T-cell (primary cell): Measurements from ENCODE around the gene RALGAPA2. TPM values are rescaled to one million over a fixed set of nuclear protein-coding genes. Genes with fewer than 3 reads are reported as not detected.

ENCODE experiments used
- ATAC-seq, 4 experiments: fragments of 200-7000 bp in 3 of 4; fragments of 150-1000 bp in 1 of 4; cut with Tn5 transposase; replicated peaks in 1 of 4; 1 replicate in 3 of 4; 2 replicates in 1 of 4; pipeline ENCODE4 v1.10.0; 2021; ENCODE audit warnings: moderate library complexity in 3 of 4, mild to moderate bottlenecking in 2 of 4, moderate number of reproducible peaks in 1 of 4
- CTCF ChIA-PET, 2 donors: fragments of 300-600 bp; sonication (Branson Sonifier 250); formaldehyde crosslinking; loops; one replicate each; lab custom pipeline; 2022; ENCODE audit warnings: antibody characterized with exemption in 2 of 2; lab: Charles Lee
- POLR2A ChIA-PET, 2 donors: fragments of 300-600 bp; sonication (Branson Sonifier 250); formaldehyde crosslinking; loops; one replicate each; lab custom pipeline; 2022; ENCODE audit warnings: antibody characterized with exemption in 2 of 2; lab: Charles Lee
- DNase-seq, 35 experiments: peaks; one replicate each; pipeline versions ENCODE4 v3.0.0 to v3.0.0-alpha.2; 2013 to 2023
- H3K27ac ChIP-seq: one replicate; pipeline ENCODE4 v1.5.1; 2013; ENCODE audit warnings: low read length
- H3K27me3 ChIP-seq, 2 experiments: replicated peaks in 1 of 2; 1 replicate in 1 of 2; 2 replicates in 1 of 2; pipeline versions ENCODE4 v1.6.1 to v1.7.0; 2013; ENCODE audit warnings: low read length in 1 of 2, mixed read lengths in 1 of 2; ENCODE audit not compliant: control insufficient read depth in 2 of 2, insufficient read depth in 2 of 2; ENCODE audit errors: extremely low read depth in 1 of 2
- H3K36me3 ChIP-seq, 2 donors: 1 replicate in 1 of 2; 2 replicates in 1 of 2; pipeline versions ENCODE4 v1.6.1 to v1.7.0; 2013; ENCODE audit warnings: low read length in 1 of 2; ENCODE audit not compliant: control insufficient read depth in 2 of 2, insufficient read depth in 1 of 2; ENCODE audit errors: extremely low read depth in 1 of 2
- H3K4me1 ChIP-seq, 2 experiments: 1 replicate in 1 of 2; 2 replicates in 1 of 2; pipeline versions ENCODE4 v1.6.1 to v1.7.0; 2013; ENCODE audit warnings: low read length in 2 of 2, mixed read lengths in 1 of 2; ENCODE audit not compliant: insufficient read depth in 2 of 2, control insufficient read depth in 1 of 2; ENCODE audit errors: extremely low read depth in 1 of 2
- H3K4me3 ChIP-seq, 2 donors: 1 replicate in 1 of 2; 2 replicates in 1 of 2; pipeline versions ENCODE4 v1.5.1 to v1.7.0; 2013; ENCODE audit warnings: mild to moderate bottlenecking in 2 of 2, low read length in 1 of 2, moderate library complexity in 1 of 2; ENCODE audit not compliant: control insufficient read depth in 1 of 2; ENCODE audit errors: extremely low read depth in 1 of 2
- H3K9me3 ChIP-seq: 2 replicates; pipeline ENCODE4 v1.7.0; 2013
- H3K27ac Mint-ChIP-seq, 2 donors: one replicate each; pipeline ENCODE4 v1.8.0; 2020 to 2021; ENCODE audit warnings: mild to moderate bottlenecking in 2 of 2, mixed read lengths in 2 of 2
- H3K27me3 Mint-ChIP-seq, 2 donors: one replicate each; pipeline ENCODE4 v1.8.0; 2021 to 2022; ENCODE audit warnings: mixed read lengths in 2 of 2
- H3K36me3 Mint-ChIP-seq: one replicate; pipeline ENCODE4 v1.8.0; 2021; ENCODE audit warnings: mixed read lengths
- H3K4me1 Mint-ChIP-seq, 3 donors: one replicate each; pipeline ENCODE4 v1.8.0; 2020 to 2022; ENCODE audit warnings: mixed read lengths in 3 of 3, mild to moderate bottlenecking in 1 of 3
- H3K4me3 Mint-ChIP-seq, 3 donors: one replicate each; pipeline ENCODE4 v1.8.0; 2020 to 2022; ENCODE audit warnings: mild to moderate bottlenecking in 3 of 3, mixed read lengths in 3 of 3, moderate library complexity in 3 of 3
- H3K9me3 Mint-ChIP-seq, 3 donors: one replicate each; pipeline ENCODE4 v1.8.0; 2020 to 2022; ENCODE audit warnings: mixed read lengths in 3 of 3
- WGBS: methylation state at CpG from one replicate; pipeline ENCODE4 v1.1.5; 2013; ENCODE audit warnings: missing lambda C conversion rate; ENCODE audit not compliant: insufficient coverage; 5-methylcytosine and 5-hydroxymethylcytosine counted together
- total RNA-seq, 35 experiments: library from RNA in 6 of 35; stranded (reverse) in 6 of 35; fragments of 120-200 nt in 1 of 35; gene quantifications; one replicate each; pipeline versions ENCODE4 v1.2.1 to v1.2.4 and lab custom pipeline; 2013 to 2026

RALGAPA2 gene
- total RNA-seq, 5 donors from 2014 or later (not counting 1 experiment from before 2014, with no cell fraction given): 28.0 to 36.1 (median 31.7) TPM

DNA sequence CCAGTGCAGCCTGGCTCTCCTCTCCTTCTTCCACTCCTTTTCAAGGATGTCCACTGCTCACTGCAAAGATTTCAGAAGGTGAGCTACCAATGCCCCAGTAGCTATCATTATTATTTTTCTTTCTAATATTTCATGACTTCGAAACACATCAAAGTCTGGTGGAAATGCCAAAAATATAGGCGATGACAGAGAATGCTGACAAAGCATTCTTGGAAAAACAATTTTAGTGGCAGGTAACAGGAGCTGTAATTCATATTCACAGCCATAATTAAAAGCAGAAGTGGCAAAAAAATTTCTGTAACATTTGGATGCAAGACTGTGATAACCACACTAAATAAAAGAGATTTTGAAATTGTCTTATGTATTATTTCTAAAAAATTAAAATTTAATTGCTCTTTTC lies 133.6 kb downstream of the RALGAPA2 start:
- Mint-ChIP-seq H3K27me3 (no peaks in the 10 kb centered on the region), H3K4me1 (peaks cover 0 to 2% (median 0%) of the 10 kb centered on the region in 3 donors), H3K27ac (no peak overlapping the region), H3K4me3 (no peak overlapping the region), H3K36me3 (peaks cover 66% of the 10 kb centered on the region), H3K9me3 (no peaks in the 10 kb centered on the region)
- POLR2A ChIA-PET: interaction anchor here in 1 of 2 donors (0.6 kb wide), 1 partner anchor 16 kb away, joined by 17 read pairs; no protein-coding TSS in a partner anchor
- H3K27ac ChIP-seq: no peak overlapping the region
- ATAC-seq (no peak), DNase-seq (no peak)
- peaks cover 4 to 38% of the 10 kb centered on the region in 2 donors for H3K36me3 ChIP-seq
- no CpG with 5 or more reads among the region's 2 CpGs for WGBS
- no peaks in the 10 kb centered on the region for H3K27me3 ChIP-seq
- no peak overlapping the region for H3K4me3 ChIP-seq
- CTCF ChIA-PET: interaction anchor here in 1 of 2 donors (0.9 to 1.1 kb wide), 2 partner anchors 9 to 15 kb away, joined by 3 read pairs; no protein-coding TSS in a partner anchor
- H3K9me3 ChIP-seq: no peaks in the 10 kb centered on the region
- H3K4me1 ChIP-seq: no peaks in the 10 kb centered on the region

DNA sequence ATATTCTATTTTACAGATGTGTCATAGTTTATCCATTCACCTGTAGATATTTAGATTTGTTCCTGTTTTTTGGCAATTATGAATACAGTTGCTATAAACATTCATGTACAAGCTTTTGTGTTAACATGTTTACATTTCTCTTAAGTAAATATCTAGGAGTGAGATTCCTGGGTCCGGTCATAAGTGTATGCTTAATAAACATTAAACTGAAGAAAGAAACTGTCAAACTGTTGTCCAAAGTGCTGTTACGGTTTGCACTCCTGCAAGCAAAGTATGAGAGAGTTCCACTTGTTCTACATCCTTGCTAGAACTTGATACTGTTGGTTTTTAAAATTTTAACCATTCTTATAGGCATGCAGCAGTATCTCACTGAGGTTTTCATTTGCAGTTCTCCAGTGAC lies 138.6 kb downstream of the RALGAPA2 start:
- DNase-seq (no peak), ATAC-seq (no peak)
- Histone ChIP-seq H3K27me3 (no peaks in the 10 kb centered on the region), H3K4me3 (no peak overlapping the region), H3K4me1 (no peaks in the 10 kb centered on the region), H3K27ac (no peak overlapping the region), H3K9me3 (no peaks in the 10 kb centered on the region), H3K36me3 (peaks cover 0 to 24% of the 10 kb centered on the region in 2 donors)
- Mint-ChIP-seq H3K4me1 (no peaks in the 10 kb centered on the region), H3K27ac (no peak overlapping the region), H3K4me3 (no peak overlapping the region), H3K27me3 (no peaks in the 10 kb centered on the region), H3K9me3 (no peaks in the 10 kb centered on the region), H3K36me3 (peaks cover 58% of the 10 kb centered on the region)
- ChIA-PET CTCF (no interaction called here), POLR2A (no interaction called here)
- WGBS: no CpG with 5 or more reads among the region's 2 CpGs

DNA sequence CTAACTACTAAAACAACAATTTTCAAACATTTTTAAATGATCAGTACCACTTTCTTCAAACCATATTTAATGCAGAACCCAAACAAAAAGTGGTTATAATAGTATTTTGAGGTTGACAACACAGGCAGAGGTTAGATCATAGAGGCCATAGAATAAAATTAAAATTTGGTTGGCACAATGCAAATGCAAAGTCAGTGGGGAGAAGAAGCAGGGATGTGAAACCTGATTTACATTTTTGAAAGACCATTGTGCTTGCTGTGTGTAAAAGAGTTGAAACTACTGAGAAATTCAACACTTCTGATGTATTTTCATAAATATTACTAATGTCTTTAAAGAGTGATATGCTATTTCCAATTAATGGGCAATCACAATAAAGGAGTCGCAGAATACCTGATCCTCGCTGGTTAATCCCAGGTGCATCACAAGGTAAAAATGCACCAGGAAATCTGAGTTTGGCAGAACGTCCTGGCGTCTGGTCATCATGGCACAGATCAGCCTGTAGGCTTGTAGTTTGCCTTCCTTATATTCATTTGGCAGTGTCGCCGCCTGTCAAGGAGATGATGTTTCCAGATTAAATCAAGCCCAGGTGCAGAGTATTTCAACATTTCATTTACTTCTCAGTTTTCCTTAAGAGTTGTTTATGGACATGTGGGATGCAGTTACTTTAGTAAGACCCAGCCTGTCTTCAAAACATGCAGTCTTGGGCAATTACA lies 141.2 kb downstream of the RALGAPA2 start:
- POLR2A ChIA-PET: no interaction called here

DNA sequence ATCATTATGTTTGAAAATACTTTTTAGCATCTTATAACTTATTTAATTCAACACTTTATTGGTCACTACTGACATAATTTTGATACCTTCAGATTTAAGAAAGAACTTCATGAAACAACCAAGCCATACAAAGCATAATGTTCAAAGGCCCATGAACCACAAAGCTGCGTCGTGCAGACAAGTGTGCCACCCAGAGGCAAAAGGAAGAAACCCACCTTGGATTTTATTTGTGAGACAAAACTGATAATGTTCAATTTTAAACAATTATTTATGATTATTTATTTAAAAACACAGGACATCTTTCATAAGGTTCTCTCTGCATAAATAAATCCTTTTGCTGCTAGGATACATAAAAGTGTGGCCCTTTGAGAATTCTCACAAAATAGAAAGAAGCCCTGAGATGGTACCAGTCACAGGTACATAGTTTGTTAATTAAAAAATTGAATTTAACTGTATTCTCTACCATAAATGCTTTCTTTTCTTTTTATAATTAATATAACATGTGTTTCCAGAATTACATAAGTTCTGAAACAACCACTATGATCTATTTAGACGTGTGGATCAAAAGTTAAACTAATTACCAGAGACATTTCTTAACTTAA lies 143.7 kb downstream of the RALGAPA2 start:
- no peaks in the 10 kb centered on the region for H3K4me1 Mint-ChIP-seq
- no peaks in the 10 kb centered on the region for H3K9me3 ChIP-seq
- no peak overlapping the region for H3K4me3 ChIP-seq
- no peaks in the 10 kb centered on the region for H3K4me1 ChIP-seq
- H3K9me3 Mint-ChIP-seq: no peaks in the 10 kb centered on the region
- peaks cover 51% of the 10 kb centered on the region for H3K36me3 Mint-ChIP-seq
- ATAC-seq (no peak), DNase-seq (peak in 8 of 35 experiments; percentile 2 to 49 (median 7))
- H3K27ac ChIP-seq: no peak overlapping the region
- POLR2A ChIA-PET: no interaction called here
- no peak overlapping the region for H3K27ac Mint-ChIP-seq
- H3K4me3 Mint-ChIP-seq: no peak overlapping the region
- H3K36me3 ChIP-seq: peaks cover 0 to 16% of the 10 kb centered on the region in 2 donors
- CTCF ChIA-PET: no interaction called here
- no peaks in the 10 kb centered on the region for H3K27me3 ChIP-seq
- H3K27me3 Mint-ChIP-seq: no peaks in the 10 kb centered on the region
- WGBS: no CpG with 5 or more reads among the region's 3 CpGs

More for the DNA sequence above, 141.2 kb downstream of the RALGAPA2 start:
- no peaks in the 10 kb centered on the region for H3K27me3 Mint-ChIP-seq
- Histone ChIP-seq H3K4me3 (no peak overlapping the region), H3K27me3 (no peaks in the 10 kb centered on the region), H3K9me3 (no peaks in the 10 kb centered on the region), H3K27ac (no peak overlapping the region), H3K36me3 (peaks cover 0 to 18% of the 10 kb centered on the region in 2 donors), H3K4me1 (no peaks in the 10 kb centered on the region)
- H3K9me3 Mint-ChIP-seq: no peaks in the 10 kb centered on the region
- peaks cover 55% of the 10 kb centered on the region for H3K36me3 Mint-ChIP-seq
- 98% methylated on average over 4 of the region's 6 CpGs for WGBS
- no peak for DNase-seq
- CTCF ChIA-PET: no interaction called here
- H3K4me1 Mint-ChIP-seq: no peaks in the 10 kb centered on the region
- H3K27ac Mint-ChIP-seq: no peak overlapping the region
- H3K4me3 Mint-ChIP-seq: no peak overlapping the region
- ATAC-seq: no peak

DNA sequence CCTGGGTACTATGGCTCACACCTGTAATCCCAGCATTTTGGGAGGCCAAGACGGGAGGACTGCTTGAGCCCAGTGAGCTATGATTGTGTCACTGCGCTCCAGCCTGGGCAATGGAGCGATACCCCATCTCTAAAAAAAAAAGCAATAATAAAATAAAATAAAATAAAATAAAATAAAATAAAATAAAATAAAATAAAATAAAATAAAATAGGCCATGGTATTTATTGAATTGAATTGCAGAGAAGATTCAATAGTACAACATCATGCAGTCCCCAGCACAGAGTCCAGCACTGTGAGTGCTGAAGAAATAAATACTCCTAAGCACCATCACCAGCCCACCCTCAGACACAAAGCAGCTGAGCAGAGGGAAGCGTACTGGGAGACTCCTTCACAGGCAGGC lies 144.7 kb downstream of the RALGAPA2 start:
- Mint-ChIP-seq H3K9me3 (no peaks in the 10 kb centered on the region), H3K27ac (no peak overlapping the region), H3K4me3 (no peak overlapping the region), H3K27me3 (no peaks in the 10 kb centered on the region), H3K36me3 (peaks cover 42% of the 10 kb centered on the region), H3K4me1 (no peaks in the 10 kb centered on the region)
- Histone ChIP-seq H3K27ac (no peak overlapping the region), H3K27me3 (no peaks in the 10 kb centered on the region), H3K36me3 (peaks cover 0 to 16% of the 10 kb centered on the region in 2 donors), H3K9me3 (no peaks in the 10 kb centered on the region), H3K4me1 (no peaks in the 10 kb centered on the region), H3K4me3 (no peak overlapping the region)
- no CpG with 5 or more reads among the region's 4 CpGs for WGBS
- DNase-seq (no peak), ATAC-seq (no peak)
- CTCF ChIA-PET: no interaction called here
- POLR2A ChIA-PET: no interaction called here

DNA sequence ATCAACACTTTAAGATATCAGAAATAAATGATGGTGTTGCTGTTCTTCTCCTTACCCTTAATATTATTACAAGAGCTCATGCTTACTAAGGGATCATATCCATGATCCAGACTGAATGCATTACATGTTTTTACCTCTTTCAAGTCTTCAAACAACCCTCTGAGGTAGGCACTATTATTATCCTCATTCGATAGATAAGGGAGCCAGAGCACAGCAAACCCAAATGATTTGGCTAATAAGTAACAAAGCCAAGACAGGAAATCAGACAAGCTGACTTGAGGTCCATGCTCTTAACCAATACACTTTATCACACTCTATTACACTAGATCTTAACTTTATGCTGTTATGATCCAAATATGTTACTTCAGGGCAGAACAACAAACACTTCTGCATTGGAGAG lies 145.9 kb downstream of the RALGAPA2 start:
- no peak for DNase-seq
- Mint-ChIP-seq H3K36me3 (peaks cover 43% of the 10 kb centered on the region), H3K27me3 (no peaks in the 10 kb centered on the region), H3K4me1 (no peaks in the 10 kb centered on the region), H3K27ac (no peak overlapping the region), H3K4me3 (no peak overlapping the region), H3K9me3 (no peaks in the 10 kb centered on the region)
- H3K4me1 ChIP-seq: no peaks in the 10 kb centered on the region
- no peaks in the 10 kb centered on the region for H3K27me3 ChIP-seq
- CTCF ChIA-PET: interaction anchor here (0.9 to 1.3 kb wide), 2 partner anchors 208 to 482 kb away, joined by 3 read pairs; no protein-coding TSS in a partner anchor
- POLR2A ChIA-PET: no interaction called here
- H3K9me3 ChIP-seq: no peaks in the 10 kb centered on the region
- no peak for ATAC-seq
- peaks cover 0 to 17% of the 10 kb centered on the region in 2 donors for H3K36me3 ChIP-seq
- no peak overlapping the region for H3K4me3 ChIP-seq
- H3K27ac ChIP-seq: no peak overlapping the region
- WGBS: no CpG with 5 or more reads among the region's 1 CpG
